ENCODE measurements around the gene ANKFN1.
A peak's percentile ranks its signal among the peaks of the same experiment; 100 is the strongest.
"Not testable (repeated sequence)": the region's sequence is repeated elsewhere in the genome, so short reads cannot be mapped to it uniquely, and the experiment has no call there.

The ANKFN1 gene

GRCh38 chr17:56359518-56359917 is 206.2 kb downstream of the ANKFN1 start:
- no peak for DNase-seq

DNA sequence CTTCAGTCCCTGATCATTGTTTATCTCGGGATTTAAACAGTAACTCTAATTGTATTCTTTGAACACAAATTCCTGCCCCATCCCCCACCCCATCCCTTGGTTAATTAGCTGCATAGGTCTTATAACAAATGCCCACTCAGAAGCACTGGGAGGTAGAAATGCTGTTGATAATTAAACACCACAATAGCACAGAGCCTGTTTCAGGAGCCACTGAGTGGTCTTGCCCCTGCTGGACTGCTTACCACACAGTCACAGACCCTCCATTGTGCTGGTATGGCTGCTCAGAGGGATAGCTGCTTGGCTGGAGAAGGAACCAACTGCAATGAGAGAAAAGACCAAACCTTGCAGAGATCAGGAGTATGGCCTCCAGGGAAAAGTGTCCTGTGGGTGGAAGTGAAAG is 214.1 kb downstream of the ANKFN1 start:
- no peak for DNase-seq

DNA sequence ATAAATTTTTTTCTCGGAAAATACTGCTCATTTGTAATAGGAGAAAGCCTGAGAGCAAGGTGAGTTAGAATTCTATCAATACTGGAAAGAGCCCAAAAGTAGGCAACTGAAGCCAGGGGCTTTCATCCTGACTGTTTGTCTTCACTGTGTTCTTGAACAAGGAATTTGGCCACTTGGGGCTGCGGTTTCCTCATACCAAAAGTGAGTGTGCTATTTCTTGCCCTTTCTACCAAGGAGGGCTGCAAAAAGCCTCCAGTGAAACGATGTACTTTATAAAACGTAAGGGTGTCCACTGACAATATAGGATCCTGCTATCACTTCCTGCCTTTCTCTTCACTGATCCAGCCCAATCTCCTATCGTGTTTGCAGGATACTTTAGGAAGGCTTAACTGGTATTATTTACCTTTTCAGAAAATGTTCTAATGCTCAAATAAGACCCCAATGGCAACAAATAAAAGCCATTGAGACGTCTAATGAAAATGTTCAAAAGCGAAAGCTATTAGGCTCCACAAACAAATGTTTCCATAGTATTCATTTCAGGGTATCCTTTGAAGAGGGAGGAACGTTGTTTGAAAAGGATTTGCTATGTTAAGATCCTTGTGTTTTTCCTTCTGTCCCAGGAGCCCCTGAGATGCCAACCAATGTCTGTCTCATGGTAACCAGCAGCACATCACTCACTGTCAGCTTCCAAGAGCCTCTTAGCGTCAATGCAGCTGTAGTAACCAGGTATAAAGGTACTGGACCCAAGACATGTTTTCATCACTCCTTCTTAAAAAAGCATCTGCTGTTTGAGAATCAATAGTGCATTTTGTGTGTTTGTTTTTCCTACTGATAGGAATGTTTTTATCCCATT is 220.9 kb downstream of the ANKFN1 start:
- DNase-seq: peak; percentile 55

DNA sequence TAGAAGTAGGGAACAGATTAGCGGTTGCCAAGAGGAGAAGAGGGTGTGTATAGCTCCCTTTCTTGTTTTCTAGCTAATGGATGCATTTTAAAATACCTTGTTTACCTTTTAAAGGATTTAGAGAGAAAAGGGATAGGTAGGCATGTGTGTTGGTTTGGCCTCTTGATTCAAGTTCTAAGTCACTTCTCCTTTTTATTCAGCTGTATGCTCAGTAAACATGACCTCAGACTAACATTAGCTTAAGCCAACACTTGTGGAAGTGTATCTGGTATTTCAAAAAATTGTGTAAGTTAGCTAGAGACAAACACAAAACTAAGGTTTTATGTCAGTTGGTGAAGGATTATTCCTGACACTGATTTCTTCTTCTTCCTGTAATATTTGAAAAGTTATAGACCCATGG is 236.1 kb downstream of the ANKFN1 start:
- no peak for DNase-seq

GRCh38 chr17:56392321-56392720 is 239.0 kb downstream of the ANKFN1 start:
- no peak for DNase-seq

DNA sequence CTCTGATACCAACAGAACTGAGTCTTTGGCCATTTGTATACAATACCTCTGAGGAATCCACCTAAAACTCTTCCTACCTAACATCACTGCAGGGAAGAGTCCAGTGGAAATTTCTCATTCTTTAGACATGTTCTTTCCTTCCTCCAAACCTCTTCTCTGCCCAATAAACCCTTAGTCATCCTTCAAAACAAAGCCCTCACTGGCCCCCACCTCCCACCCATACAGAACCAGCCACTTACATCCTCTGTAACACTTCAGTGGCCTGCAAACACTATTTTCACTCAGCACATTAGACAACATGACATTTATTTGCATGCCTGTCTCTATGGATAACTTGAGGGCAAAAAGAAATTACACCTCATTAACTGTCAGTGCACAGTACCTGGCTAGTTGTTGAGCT is 239.9 kb downstream of the ANKFN1 start:
- no peak for DNase-seq

DNA sequence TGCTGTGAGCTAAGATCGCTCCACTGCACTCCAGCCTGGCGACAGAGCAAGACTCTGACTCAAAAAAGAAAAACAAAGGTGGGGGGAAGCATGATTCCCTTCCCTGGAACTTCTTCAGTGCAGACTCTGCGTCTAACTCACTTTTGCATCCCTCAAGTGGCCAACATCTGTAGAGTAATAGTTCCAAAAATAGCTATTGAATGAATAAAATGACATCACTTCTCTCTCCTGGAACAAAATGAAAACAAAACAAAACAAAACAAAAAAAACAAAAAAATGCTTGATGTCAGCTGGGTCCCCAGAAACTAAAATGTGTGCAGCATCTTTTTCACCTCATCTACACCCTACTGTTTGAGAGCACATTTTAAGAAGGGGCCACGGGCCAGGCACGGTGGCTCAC is 242.5 kb downstream of the ANKFN1 start:
- DNase-seq: no peak

GRCh38 chr17:56407086-56407485 is 253.8 kb downstream of the ANKFN1 start:
- no peak for DNase-seq

DNA sequence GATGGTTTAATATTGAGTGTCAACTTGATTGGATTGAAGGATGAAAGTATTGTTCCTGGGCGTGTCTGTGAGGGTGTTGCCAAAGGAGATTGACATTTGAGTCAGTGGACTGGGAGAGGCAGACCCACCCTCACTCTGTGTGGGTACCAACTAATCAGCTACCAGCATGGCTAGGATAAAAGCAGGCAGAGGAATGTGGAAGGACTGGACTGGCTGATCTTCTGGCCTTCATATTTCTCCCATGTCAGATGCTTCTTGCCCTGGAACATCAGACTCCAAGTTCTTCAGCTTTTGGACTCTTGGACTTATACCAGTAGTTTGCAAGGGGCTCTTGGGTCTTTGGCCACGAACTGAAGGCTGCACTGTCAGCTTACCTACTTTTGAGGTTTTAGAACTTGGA is 259.1 kb downstream of the ANKFN1 start:
- not testable (repeated sequence) for DNase-seq

DNA sequence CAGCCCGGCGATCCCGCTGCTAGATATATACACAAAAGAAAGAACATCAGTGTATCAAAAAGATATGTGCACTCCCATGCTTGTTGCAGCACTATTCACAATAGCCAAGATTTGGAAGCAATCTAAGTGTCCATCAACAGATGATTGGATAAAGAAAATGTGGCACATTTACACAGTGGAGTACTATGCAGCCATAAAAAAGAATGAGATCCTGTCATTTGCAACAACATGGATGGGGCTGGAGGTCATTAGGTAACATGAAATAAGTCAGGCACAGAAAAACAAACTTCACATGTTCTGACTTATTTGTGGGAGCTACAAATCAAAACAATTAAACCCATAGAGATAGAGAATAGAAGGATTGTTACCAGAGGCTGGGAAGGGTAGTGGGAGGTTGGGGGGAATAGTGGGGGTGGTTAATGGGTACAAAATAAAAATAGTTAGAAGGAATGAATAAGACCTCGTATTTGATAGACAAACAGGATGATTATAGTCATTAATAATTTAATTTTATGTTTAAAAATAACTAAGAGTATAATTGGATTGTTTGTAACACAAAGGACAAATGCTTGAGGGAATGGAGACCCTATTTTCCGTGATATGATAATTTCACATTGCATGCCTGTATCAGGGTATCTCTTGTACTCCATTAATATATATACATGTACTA is 263.5 kb downstream of the ANKFN1 start:
- DNase-seq: no peak

DNA sequence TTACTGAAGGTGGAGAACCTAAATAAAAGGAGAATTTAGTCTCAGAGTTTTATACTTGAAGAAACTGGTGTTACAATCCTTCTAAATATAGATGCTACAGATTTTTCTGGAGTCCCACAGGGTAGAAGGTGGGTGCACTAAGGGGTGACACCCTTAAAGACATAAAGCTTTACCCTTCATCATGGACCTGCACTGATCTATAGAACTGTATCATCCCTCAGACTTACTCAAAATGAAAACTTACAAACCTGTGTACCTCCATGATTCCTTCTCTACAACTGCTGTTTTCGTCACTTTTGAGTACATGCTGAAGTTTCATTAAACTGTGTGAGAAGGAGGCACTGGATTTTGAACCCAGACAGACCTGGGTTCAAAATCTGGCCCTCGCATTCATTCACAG is 270.7 kb downstream of the ANKFN1 start:
- no peak for DNase-seq

GRCh38 chr17:56424543-56425044 is 271.3 kb downstream of the ANKFN1 start:
- DNase-seq: no peak

GRCh38 chr17:56425483-56425882 is 272.2 kb downstream of the ANKFN1 start:
- no peak for DNase-seq

GRCh38 chr17:56426901-56427300 is 273.6 kb downstream of the ANKFN1 start:
- no peak for DNase-seq

DNA sequence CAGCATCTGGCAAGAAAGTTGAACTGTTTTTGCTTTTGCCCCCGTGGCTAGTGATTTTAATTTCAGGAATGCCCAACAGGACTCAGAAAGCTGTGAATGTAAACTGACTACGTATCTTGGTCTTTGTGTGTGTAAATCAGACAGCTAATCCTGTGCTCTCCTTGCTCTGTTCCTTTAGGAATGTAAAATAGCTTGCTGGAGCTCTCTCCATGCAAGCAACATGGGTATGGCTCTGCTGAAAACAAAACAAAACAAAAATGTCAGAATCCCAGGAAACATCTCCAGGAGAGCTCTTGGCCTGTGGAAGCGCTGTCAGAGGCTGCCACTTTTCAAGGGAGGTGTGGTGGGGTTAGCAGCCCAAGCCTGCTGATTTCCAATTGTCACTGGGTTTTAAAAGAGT is 278.5 kb downstream of the ANKFN1 start:
- no peak for DNase-seq

GRCh38 chr17:56432443-56432842 is 279.2 kb downstream of the ANKFN1 start:
- no peak for DNase-seq

DNA sequence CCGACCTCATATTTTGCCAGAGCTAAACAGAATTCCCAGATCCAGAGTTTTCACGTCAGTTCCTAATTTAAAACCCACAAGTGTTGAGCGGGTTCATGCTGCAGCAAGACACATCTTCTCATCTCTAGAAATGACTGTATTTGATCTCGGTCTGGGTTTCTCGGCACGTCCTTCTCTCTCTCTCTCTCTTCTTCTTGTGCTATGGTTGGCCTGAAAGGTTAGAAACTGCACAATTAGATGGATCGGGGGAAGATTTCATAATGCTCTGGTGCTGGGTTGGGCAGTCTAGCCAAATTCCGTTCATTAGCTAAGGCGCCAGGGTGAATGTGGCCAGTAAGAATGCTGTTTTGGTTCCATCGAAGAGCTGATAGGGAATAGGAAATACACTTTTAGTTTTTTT is 281.3 kb downstream of the ANKFN1 start:
- no peak for DNase-seq

DNA sequence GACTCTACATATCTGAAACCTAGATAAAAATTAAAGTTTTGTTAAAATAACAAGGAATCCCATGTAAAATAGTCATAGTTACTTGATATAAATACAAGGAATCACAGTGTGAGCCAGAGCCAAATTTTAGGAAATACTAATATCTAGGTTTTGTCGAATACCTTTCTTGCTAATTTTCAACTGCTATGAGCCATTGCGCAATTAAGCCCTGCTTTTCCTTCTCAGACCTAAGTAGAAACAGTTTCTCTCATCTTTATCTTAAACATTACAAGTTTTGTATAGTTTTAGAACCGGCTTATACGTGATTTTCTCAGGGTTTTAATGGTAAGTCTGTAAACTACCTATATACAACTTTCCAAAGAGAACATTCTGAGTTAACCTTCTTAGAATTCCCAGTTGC is 282.9 kb downstream of the ANKFN1 start:
- no peak for DNase-seq

- no peak for DNase-seq
Observed at GRCh38 chr17:56440419-56440818, 287.1 kb downstream of the ANKFN1 start.

DNA sequence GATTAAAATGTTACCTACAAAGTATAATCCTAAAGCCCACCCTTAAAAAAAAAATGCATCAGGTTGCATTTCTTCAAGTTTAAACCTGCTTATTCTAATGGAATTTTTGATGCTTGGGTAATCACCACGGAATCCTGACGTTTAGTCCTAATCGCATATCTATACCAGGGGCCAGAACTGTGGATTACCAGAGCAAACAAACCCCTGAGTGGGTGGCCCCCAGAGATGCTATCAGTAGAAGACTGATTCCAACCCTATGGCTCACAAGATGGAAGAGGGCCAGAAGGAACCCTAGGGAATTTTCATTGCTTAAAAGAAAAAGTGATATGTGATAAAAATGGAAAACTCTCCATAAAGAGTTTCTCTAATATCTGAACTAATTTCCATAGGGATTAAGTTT is 288.0 kb downstream of the ANKFN1 start:
- DNase-seq: no peak

- DNase-seq: no peak
Observed at GRCh38 chr17:56445692-56446411, 292.6 kb downstream of the ANKFN1 start.

DNA sequence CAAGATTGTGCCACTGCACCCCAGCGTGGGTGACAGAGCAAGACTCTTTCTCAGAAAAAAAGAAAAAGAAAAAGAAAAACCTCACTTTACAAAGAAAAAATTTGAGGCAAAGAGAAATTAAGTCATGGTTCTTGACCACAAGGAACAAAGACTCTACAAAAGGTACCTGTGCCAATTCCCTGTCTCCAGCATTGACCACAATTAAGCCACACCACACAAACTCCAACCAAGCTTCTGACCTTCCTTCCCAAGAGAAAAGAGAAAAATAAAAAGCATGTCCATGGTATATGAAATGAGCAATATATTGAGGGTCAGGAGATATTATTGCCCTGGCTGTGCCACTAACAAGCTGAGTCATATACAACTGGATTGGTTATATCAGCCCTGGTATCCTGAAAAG is 293.9 kb downstream of the ANKFN1 start:
- no peak for DNase-seq

DNA sequence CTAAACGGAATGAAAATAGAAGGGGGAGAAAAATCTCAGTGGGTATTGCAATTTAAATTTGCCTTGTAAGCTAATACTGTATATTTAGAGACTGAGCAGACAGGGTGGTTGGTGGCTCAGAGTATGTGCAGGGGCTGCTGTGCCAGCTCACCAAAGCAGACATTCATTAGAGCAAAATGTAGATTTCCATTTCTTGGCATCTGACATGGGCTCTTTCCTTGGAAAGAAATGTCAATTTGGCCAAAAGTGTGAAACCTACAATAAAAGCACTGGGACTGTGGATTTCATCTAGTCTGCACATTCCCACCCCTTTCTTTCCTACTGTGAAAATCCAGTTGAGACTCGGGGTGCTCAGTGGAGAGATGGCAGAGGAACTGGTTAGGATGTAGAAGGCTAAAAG is 295.1 kb downstream of the ANKFN1 start:
- no peak for DNase-seq

DNA sequence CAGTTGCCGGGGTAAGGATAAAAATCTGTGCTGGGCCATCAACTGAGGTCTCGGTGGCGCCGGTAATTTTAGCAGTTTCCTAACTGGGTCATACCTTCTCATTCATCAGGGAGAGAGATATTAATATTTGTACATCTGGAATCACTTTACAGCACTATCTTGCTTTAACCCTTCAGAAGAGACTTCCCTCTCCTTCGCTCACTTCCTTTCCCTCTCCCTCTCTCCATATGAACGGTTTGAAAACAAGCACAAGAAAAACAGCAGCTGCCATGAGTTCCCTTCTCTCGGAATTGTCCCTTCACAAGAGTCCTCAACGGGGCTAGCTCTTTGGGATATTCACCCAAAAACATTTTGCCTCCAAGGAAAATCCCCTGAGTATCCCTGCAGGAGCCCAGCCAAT is 295.9 kb downstream of the ANKFN1 start:
- no peak for DNase-seq

Data from DMS79 treated with DMSO at 0.1 percent for 48 hours (cell line).